IgD-negative memory B cell (primary cell): Measurements from ENCODE around the gene THSD7A. TPM values are rescaled to one million over a fixed set of nuclear protein-coding genes. Genes with fewer than 3 reads are reported as not detected.
"Not testable (repeated sequence)": the region's sequence is repeated elsewhere in the genome, so short reads cannot be mapped to it uniquely, and the experiment has no call there.

ENCODE experiments used
- H3K27ac Mint-ChIP-seq, 3 donors: one replicate each; pipeline ENCODE4 v1.8.0; 2020 to 2022; ENCODE audit warnings: mild to moderate bottlenecking in 3 of 3, mixed read lengths in 3 of 3, moderate library complexity in 1 of 3
- H3K27me3 Mint-ChIP-seq: one replicate; pipeline ENCODE4 v1.8.0; 2021; ENCODE audit warnings: mixed read lengths
- H3K36me3 Mint-ChIP-seq: one replicate; pipeline ENCODE4 v1.8.0; 2020; ENCODE audit warnings: mild to moderate bottlenecking, mixed read lengths
- H3K4me1 Mint-ChIP-seq, 3 donors: one replicate each; pipeline ENCODE4 v1.8.0; 2020 to 2022; ENCODE audit warnings: mixed read lengths in 3 of 3, mild to moderate bottlenecking in 1 of 3
- H3K4me3 Mint-ChIP-seq, 4 donors: one replicate each; pipeline ENCODE4 v1.8.0; 2020 to 2022; ENCODE audit warnings: mild to moderate bottlenecking in 4 of 4, mixed read lengths in 4 of 4, moderate library complexity in 3 of 4
- H3K9me3 Mint-ChIP-seq, 3 donors: one replicate each; pipeline ENCODE4 v1.8.0; 2020 to 2021; ENCODE audit warnings: mixed read lengths in 3 of 3, mild to moderate bottlenecking in 1 of 3
- polyA plus RNA-seq: library from polyadenylated mRNA; unstranded; fragments of 300-500 nt; fragmentation: Illumina TruSeq; gene quantifications from one replicate; pipeline ENCODE4 v1.2.3, GENCODE V29; 2021

The THSD7A gene
- polyA plus RNA-seq, 1 donor from 2014 or later = not detected

DNA sequence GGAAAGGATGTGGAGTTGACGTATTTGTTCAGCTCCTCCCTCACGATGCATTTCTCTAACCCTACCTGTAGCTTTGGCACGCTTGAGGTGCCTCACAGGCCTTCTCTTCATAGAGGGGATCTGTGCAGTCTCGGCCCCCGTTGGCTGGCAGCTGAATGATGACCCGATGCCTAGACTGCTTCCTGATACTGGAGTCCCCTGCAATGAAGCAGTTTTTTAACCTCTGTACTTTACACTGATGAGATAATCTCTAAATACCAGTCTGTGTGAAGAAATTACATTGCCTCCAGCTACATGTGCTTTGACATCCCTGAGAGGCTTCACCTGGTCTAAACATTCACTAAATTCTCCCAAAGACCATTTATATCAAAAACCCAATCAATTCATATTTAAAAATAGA lies 370.1 kb downstream of the THSD7A start:
- H3K27me3 Mint-ChIP-seq = no peaks in the 10 kb centered on the region
- peaks cover 0 to 3% (median 0%) of the 10 kb centered on the region in 3 donors for H3K9me3 Mint-ChIP-seq
- no peaks in the 10 kb centered on the region for H3K4me1 Mint-ChIP-seq
- H3K27ac Mint-ChIP-seq = no peak overlapping the region
- H3K36me3 Mint-ChIP-seq = no peaks in the 10 kb centered on the region
- no peak overlapping the region for H3K4me3 Mint-ChIP-seq

- H3K9me3 Mint-ChIP-seq = peaks cover 0 to 3% (median 0%) of the 10 kb centered on the region in 3 donors
- H3K27me3 Mint-ChIP-seq = no peaks in the 10 kb centered on the region
- no peak overlapping the region for H3K4me3 Mint-ChIP-seq
- H3K36me3 Mint-ChIP-seq = no peaks in the 10 kb centered on the region
- no peak overlapping the region for H3K27ac Mint-ChIP-seq
- H3K4me1 Mint-ChIP-seq = no peaks in the 10 kb centered on the region
Observed at GRCh38 chr7:11458736-11459483, 373.1 kb downstream of the THSD7A start.

- H3K9me3 Mint-ChIP-seq = peaks cover 0 to 3% (median 0%) of the 10 kb centered on the region in 3 donors
- no peak overlapping the region for H3K4me3 Mint-ChIP-seq
- H3K27ac Mint-ChIP-seq = no peak overlapping the region
- H3K4me1 Mint-ChIP-seq = no peaks in the 10 kb centered on the region
- no peaks in the 10 kb centered on the region for H3K36me3 Mint-ChIP-seq
- no peaks in the 10 kb centered on the region for H3K27me3 Mint-ChIP-seq
Observed at GRCh38 chr7:11457419-11457818, 374.6 kb downstream of the THSD7A start.

DNA sequence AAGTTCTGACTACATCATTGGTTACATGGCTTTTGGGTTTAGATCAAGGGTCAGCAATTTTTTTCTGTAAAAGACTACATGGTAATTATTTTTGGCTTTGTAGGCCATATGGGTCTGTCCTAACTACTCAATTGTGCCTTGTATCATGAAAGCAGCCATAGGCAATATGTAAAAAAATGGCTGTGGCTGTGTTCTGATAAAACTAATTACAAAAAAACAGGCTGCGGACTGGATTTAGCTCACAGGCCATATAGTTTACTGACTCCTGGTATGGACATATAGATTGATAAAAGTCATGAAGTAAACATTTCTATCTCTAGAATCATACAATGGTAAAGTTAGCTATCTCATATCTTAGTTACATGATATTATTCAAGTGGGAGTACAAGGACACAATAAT lies 375.4 kb downstream of the THSD7A start:
- peaks cover 0 to 3% (median 0%) of the 10 kb centered on the region in 3 donors for H3K9me3 Mint-ChIP-seq
- H3K4me1 Mint-ChIP-seq = no peaks in the 10 kb centered on the region
- H3K27ac Mint-ChIP-seq = no peak overlapping the region
- H3K27me3 Mint-ChIP-seq = no peaks in the 10 kb centered on the region
- no peak overlapping the region for H3K4me3 Mint-ChIP-seq
- no peaks in the 10 kb centered on the region for H3K36me3 Mint-ChIP-seq

- no peak overlapping the region for H3K27ac Mint-ChIP-seq
- H3K4me1 Mint-ChIP-seq = no peaks in the 10 kb centered on the region
Observed at GRCh38 chr7:11452476-11452875, 379.5 kb downstream of the THSD7A start.

DNA sequence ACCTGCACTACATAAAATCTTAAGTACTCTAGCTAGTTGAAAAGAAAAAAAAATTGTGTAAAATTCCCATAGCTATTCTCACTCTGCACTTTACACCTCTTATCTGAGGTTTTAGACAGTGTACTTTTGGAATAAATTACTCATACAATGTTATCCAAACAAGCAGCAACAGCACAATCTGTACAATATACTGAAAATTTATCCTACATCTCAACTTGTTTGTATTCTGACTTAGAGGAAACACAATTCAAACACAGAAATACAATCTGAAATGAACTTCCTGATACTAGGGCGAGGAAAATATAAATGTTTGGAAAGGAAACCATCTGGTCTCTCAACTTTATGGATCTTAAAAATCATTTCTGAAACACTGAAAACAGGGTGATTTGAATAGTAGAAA lies 381.7 kb downstream of the THSD7A start:
- H3K4me3 Mint-ChIP-seq = no peak overlapping the region
- H3K27ac Mint-ChIP-seq = no peak overlapping the region
- H3K36me3 Mint-ChIP-seq = no peaks in the 10 kb centered on the region

More at GRCh38 chr7:11452476-11452875, 379.5 kb downstream of the THSD7A start:
- H3K27me3 Mint-ChIP-seq = no peaks in the 10 kb centered on the region
- H3K36me3 Mint-ChIP-seq = no peaks in the 10 kb centered on the region
- H3K9me3 Mint-ChIP-seq = peaks cover 0 to 3% (median 0%) of the 10 kb centered on the region in 3 donors
- H3K4me3 Mint-ChIP-seq = no peak overlapping the region

DNA sequence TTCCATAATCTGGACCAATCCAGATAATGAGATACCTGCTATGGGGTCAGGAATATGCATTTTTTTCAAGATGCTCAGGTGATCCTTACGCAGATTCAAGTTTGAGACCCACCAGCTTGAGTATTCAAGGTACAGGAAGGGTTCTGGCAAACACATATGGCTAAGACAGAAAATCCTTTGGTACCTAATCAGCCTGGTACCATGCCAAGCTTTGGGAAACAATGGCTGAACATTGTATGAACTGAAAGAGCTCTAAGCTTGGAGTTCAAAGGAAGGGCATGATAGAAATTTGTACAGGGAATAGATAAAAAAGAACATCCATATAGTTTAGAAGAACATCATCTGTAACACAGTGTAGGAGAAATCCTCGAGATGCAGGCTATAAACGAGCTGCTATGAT lies 382.7 kb downstream of the THSD7A start:
- Mint-ChIP-seq H3K27me3 (no peaks in the 10 kb centered on the region), H3K4me3 (no peak overlapping the region), H3K36me3 (no peaks in the 10 kb centered on the region), H3K9me3 (peaks cover 0 to 3% (median 0%) of the 10 kb centered on the region in 3 donors), H3K4me1 (no peaks in the 10 kb centered on the region), H3K27ac (no peak overlapping the region)

More for the DNA sequence above, 381.7 kb downstream of the THSD7A start:
- Mint-ChIP-seq H3K4me1 (no peaks in the 10 kb centered on the region), H3K27me3 (no peaks in the 10 kb centered on the region), H3K9me3 (peaks cover 0 to 3% (median 0%) of the 10 kb centered on the region in 3 donors)

DNA sequence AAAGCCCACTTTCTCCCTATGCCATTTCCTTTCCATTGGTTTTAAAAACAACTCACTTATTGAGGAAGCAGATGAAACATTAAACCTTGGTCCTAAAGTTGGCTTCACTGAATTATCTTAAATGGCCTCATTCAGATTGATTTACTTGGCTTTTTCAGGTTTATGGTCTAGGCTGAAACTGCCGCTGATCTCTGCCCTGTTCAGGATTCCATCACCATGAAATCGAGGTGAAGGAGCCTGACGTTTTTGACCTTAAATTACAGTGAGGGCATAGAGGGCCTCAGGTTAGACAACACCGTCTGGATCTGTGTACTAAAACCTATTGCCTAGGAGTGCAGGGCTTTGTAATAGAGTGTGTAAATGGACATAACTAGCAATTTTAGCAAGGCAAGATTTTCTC lies 383.7 kb downstream of the THSD7A start:
- Mint-ChIP-seq H3K4me3 (no peak overlapping the region), H3K36me3 (no peaks in the 10 kb centered on the region), H3K4me1 (no peaks in the 10 kb centered on the region), H3K27me3 (no peaks in the 10 kb centered on the region), H3K9me3 (peaks cover 0 to 3% (median 0%) of the 10 kb centered on the region in 3 donors), H3K27ac (peak overlapping the region in 1 of 3 donors; percentile 65)

GRCh38 chr7:11447106-11447505 lies 384.9 kb downstream of the THSD7A start:
- H3K4me3 Mint-ChIP-seq = no peak overlapping the region
- H3K36me3 Mint-ChIP-seq = no peaks in the 10 kb centered on the region
- H3K27me3 Mint-ChIP-seq = no peaks in the 10 kb centered on the region
- no peak overlapping the region for H3K27ac Mint-ChIP-seq
- no peaks in the 10 kb centered on the region for H3K4me1 Mint-ChIP-seq
- peaks cover 0 to 3% (median 0%) of the 10 kb centered on the region in 3 donors for H3K9me3 Mint-ChIP-seq

GRCh38 chr7:11443934-11444333 lies 388.1 kb downstream of the THSD7A start:
- not testable (repeated sequence) for H3K36me3 Mint-ChIP-seq, H3K27ac Mint-ChIP-seq, H3K27me3 Mint-ChIP-seq, H3K4me3 Mint-ChIP-seq, H3K4me1 Mint-ChIP-seq, H3K9me3 Mint-ChIP-seq

DNA sequence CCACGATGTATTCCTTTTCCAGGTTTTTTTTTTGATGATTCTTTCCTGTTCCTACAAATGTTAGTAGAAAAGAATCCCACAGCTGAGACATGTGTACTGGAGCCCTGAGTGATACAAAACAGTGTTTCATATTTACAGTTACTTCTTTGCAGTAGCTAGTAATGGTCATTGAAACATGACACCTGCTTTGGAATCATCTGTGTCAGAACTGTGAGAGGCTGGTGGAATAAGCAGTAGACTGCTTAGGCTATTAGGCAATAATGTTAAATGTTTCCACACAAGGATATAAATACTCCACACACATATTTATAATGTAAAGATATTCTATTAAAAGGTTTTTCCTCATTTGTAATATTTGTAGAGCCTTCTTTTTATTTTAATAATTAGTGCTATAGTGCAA lies 394.0 kb downstream of the THSD7A start:
- Mint-ChIP-seq H3K36me3 (no peaks in the 10 kb centered on the region), H3K27ac (no peak overlapping the region), H3K4me3 (no peak overlapping the region), H3K4me1 (no peaks in the 10 kb centered on the region), H3K27me3 (no peaks in the 10 kb centered on the region), H3K9me3 (no peaks in the 10 kb centered on the region)

DNA sequence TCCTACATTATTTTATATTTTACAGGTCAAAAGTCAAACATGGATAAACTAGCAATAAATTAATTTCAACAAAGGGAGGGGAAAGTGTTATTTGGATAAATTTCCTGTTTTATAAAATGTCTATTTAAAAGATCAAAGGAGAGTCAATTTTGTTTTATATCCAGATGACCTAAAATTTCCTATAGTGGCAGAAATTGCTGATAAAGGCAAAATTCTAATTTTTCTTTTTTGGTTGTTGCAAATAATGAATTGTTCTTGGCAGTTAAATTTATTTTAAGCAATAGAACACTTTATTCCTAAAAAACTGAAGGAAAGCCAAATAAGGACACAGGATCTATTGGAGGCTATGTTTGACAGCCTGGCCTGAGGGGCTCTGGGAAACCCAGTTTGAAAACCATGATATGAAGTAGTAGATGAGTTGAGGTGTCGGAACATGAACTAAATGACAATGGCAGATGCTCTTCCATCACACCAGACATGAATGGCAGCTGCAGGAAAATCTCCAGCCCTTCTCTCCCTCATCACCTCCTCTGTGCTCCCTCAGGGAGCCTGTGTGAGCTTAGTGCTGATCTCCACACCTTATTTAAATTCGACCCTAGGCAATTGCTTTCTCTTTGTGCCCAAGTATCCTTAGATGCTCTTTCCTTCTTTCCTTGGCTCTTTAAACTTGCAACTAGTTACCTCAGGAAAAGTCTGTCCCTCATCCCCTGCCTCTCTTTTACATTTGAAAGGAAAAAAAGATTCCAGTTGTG lies 395.0 kb downstream of the THSD7A start:
- no peaks in the 10 kb centered on the region for H3K4me1 Mint-ChIP-seq
- H3K9me3 Mint-ChIP-seq = no peaks in the 10 kb centered on the region
- no peak overlapping the region for H3K4me3 Mint-ChIP-seq
- no peaks in the 10 kb centered on the region for H3K27me3 Mint-ChIP-seq
- no peaks in the 10 kb centered on the region for H3K36me3 Mint-ChIP-seq
- H3K27ac Mint-ChIP-seq = no peak overlapping the region

DNA sequence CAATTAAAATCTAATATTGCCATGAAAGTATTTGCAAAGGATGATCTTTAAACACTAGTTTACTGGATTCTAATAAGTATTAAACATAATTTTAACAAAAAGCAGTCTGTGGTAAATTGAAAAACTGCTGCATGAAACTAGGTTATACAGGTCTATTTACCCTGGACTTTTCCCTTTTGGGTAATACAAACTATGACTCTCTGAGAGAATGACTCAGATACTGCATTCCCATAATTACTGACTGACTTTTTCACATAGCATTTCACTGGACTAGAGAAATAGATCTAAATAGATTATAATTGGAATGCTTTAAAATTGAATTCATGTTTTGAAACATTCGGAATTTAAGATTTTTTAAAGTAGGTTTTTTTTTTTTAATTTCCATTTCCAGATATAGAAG lies 395.7 kb downstream of the THSD7A start:
- no peak overlapping the region for H3K27ac Mint-ChIP-seq
- H3K4me1 Mint-ChIP-seq = no peaks in the 10 kb centered on the region
- H3K9me3 Mint-ChIP-seq = no peaks in the 10 kb centered on the region
- no peaks in the 10 kb centered on the region for H3K36me3 Mint-ChIP-seq
- H3K4me3 Mint-ChIP-seq = no peak overlapping the region
- H3K27me3 Mint-ChIP-seq = no peaks in the 10 kb centered on the region

GRCh38 chr7:11434366-11434765 lies 397.6 kb downstream of the THSD7A start:
- Mint-ChIP-seq H3K27ac (no peak overlapping the region), H3K9me3 (no peaks in the 10 kb centered on the region), H3K27me3 (no peaks in the 10 kb centered on the region), H3K36me3 (no peaks in the 10 kb centered on the region), H3K4me3 (no peak overlapping the region), H3K4me1 (no peaks in the 10 kb centered on the region)

GRCh38 chr7:11430841-11431240 lies 401.2 kb downstream of the THSD7A start:
- H3K9me3 Mint-ChIP-seq = no peaks in the 10 kb centered on the region
- no peak overlapping the region for H3K4me3 Mint-ChIP-seq
- no peak overlapping the region for H3K27ac Mint-ChIP-seq
- H3K4me1 Mint-ChIP-seq = no peaks in the 10 kb centered on the region
- H3K27me3 Mint-ChIP-seq = no peaks in the 10 kb centered on the region
- H3K36me3 Mint-ChIP-seq = no peaks in the 10 kb centered on the region

DNA sequence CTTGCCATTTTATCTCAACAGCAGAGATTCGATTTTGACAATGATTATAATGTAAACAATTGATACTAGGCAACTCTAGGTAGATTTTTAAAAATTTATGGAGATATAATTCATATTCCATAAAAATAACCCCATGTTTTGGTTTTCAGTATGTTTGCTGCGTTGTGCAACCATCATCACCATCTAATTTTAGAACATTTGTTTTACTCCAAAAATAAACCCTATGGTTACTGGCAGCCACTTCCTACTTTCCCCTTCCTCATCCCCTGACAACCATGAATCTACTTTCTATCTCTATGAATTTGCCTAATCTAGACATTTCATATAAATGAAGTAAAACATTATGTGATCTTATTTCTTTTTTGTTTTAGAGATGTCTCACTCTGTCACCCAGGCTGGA lies 401.9 kb downstream of the THSD7A start:
- no peaks in the 10 kb centered on the region for H3K4me1 Mint-ChIP-seq
- H3K4me3 Mint-ChIP-seq = no peak overlapping the region
- no peaks in the 10 kb centered on the region for H3K9me3 Mint-ChIP-seq
- H3K27me3 Mint-ChIP-seq = no peaks in the 10 kb centered on the region
- H3K27ac Mint-ChIP-seq = no peak overlapping the region
- no peaks in the 10 kb centered on the region for H3K36me3 Mint-ChIP-seq
